Uterus (tissue), 2 donors: ENCODE results near the gene TLE5.

Source experiments
- POLR2A ChIP-seq, 2 donors: fragments of 450-650 bp; IDR thresholded peaks; one replicate each; pipeline ENCODE4 v1.6.1; 2016; ENCODE audit warnings: antibody characterized with exemption in 2 of 2, mild to moderate bottlenecking in 1 of 2, moderate library complexity in 1 of 2
- TF ChIP-seq, protein P1 (sequence below), 4 experiments: fragments of 200-600 bp in 2 of 4; fragments of 450-650 bp in 2 of 4; sonication (generic) in 2 of 4; IDR thresholded peaks; one replicate each; pipeline ENCODE4 v1.5.1; 2016 to 2019; ENCODE audit warnings: antibody characterized with exemption in 4 of 4, mild to moderate bottlenecking in 2 of 4, moderate library complexity in 1 of 4

DNA sequence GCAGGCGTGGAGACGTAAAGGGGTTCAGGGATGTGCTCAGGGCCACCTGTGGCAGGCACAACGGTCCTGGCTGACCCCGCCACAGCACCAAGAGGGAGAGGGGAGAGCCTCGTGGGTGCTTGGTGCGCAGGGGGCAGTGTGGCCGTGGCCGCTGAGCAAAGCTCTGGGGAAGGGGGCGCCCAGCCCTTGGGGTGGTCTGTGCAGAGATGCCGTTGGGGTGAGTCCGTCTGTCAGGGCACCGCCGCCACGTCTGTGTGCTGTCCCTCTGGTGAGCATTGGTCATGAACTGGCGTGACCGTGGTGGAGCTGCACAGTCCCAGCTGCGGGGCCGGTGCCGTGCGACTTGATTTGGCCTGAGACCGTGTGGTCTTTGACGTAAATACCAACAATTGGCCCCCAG is 47.2 kb upstream of the TLE5 start:
- TF ChIP-seq, protein P1, sequence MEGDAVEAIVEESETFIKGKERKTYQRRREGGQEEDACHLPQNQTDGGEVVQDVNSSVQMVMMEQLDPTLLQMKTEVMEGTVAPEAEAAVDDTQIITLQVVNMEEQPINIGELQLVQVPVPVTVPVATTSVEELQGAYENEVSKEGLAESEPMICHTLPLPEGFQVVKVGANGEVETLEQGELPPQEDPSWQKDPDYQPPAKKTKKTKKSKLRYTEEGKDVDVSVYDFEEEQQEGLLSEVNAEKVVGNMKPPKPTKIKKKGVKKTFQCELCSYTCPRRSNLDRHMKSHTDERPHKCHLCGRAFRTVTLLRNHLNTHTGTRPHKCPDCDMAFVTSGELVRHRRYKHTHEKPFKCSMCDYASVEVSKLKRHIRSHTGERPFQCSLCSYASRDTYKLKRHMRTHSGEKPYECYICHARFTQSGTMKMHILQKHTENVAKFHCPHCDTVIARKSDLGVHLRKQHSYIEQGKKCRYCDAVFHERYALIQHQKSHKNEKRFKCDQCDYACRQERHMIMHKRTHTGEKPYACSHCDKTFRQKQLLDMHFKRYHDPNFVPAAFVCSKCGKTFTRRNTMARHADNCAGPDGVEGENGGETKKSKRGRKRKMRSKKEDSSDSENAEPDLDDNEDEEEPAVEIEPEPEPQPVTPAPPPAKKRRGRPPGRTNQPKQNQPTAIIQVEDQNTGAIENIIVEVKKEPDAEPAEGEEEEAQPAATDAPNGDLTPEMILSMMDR (IDR thresholded peaks at IDR 0.05) = no peak
- no peak for TF ChIP-seq POLR2A (IDR thresholded peaks at IDR 0.05)
